Frontal cortex (tissue), 4 donors: ENCODE measurements around the gene ANKRD40CL. TPM values are rescaled to one million over a fixed set of nuclear protein-coding genes. Genes with fewer than 3 reads are reported as not detected.

Source experiments
- DNase-seq, 2 donors: peaks; one replicate each; pipeline ENCODE4 v3.0.0; 2012; ENCODE audit warnings: low spot score in 2 of 2
- FAIRE-seq: peaks from 2 replicates; lab custom pipeline; 2012; peaks lifted over from hg19 to GRCh38; lab: Jason Lieb, UNC
- small RNA-seq: library from RNA; depleted of rRNA; stranded (forward); fragments of <200 nt; gene quantifications from one replicate; pipeline ENCODE3, GENCODE V24; 2014
- total RNA-seq: library from RNA; depleted of rRNA; stranded (reverse); fragments of >200 nt; gene quantifications from one replicate; pipeline ENCODE4 v1.2.3, GENCODE V29; 2014
- donor health status: control.
- donor health status: control.
- donor health status: control.

Gene ANKRD40CL
- total RNA-seq, 1 donor from 2014 or later: not detected

GRCh38 chr17:50721194-50722010, 45.9 kb downstream of the ANKRD40CL start:
- DNase-seq (no peak), FAIRE-seq (no peak)

DNA sequence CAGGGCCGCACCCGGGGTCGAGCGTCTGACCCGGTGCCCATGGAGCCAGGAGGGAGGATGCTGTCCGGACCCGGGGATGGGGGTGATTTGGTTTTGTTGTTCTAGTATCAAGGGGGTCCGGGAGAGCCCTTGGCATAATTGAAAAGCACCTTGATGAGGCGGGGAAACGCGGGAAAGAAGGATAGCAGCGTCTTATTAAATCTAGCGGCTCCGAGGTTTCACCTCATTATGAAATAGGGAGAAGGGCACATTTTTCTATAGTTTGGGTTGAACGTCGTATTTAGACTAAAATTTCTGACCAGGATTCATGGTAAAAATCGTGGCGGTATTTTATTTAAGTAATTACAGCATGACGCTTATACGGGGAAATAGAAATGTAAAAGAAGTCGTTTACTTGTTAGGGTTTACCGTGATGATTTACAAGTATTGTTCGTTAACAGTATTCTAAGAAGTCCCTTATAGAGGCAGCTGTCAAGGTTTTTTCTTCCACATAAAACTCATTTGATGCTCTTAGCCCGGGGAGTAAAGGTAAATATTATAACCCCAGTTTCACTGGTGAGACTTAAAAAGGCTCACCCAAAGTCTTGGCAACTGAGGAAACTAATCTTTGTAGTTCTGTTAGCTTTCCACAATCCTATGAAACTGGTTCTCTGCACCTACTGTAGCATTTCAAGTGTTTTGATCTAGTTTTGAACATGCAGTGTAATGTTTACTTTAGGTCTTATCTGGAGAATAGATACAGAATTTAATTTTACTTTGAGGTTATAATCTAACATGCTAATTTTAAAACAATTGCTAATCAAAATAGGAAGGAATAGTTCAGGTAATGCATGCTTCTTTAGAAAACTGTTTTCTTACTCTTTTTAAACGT, 47.2 kb downstream of the ANKRD40CL start:
- DNase-seq (peak in 1 of 2 donors; percentile 35), FAIRE-seq (no peak)

- FAIRE-seq (no peak), DNase-seq (peak; percentile 96 to 97)
Observed at GRCh38 chr17:50719144-50719923, 48.0 kb downstream of the ANKRD40CL start, which contains the start of gene LUC7L3. Gene LUC7L3 (plus strand): TSS chr17:50719603. CDS start chr17:50719733, 130 bp downstream.

GRCh38 chr17:50715471-50715870, 51.8 kb downstream of the ANKRD40CL start:
- no peak for FAIRE-seq
- DNase-seq: no peak

GRCh38 chr17:50712641-50713040, 54.7 kb downstream of the ANKRD40CL start:
- FAIRE-seq (no peak), DNase-seq (no peak)

Small RNA genes lying within 50 kb of the gene (small RNA-seq; reads per million reads assigned to genes)
- gene AC005921.1: not detected
- gene MIR8059: not detected

Other genes starting within 250 kb of the ANKRD40CL start
- gene EPN3, start 234.8 kb downstream of the ANKRD40CL start, total RNA-seq: 0.41 TPM
- 26.9 TPM for gene SPATA20, start 220.3 kb downstream of the ANKRD40CL start, total RNA-seq
- gene CACNA1G, start 206.8 kb downstream of the ANKRD40CL start, total RNA-seq: 7.7 TPM
- gene ABCC3, start 132.6 kb downstream of the ANKRD40CL start, total RNA-seq: not detected
- gene ANKRD40, start 59.6 kb downstream of the ANKRD40CL start, total RNA-seq: 28.9 TPM
- gene LUC7L3, start 47.9 kb downstream of the ANKRD40CL start, total RNA-seq: 115 TPM
- gene WFIKKN2, start 68.1 kb upstream of the ANKRD40CL start, total RNA-seq: 3.7 TPM
- 9.4 TPM for gene TOB1, start 98.8 kb upstream of the ANKRD40CL start, total RNA-seq